IPS-NIHi7 (cell line): ENCODE data around the gene ACTR8.
A peak's percentile ranks its signal among the peaks of the same experiment; 100 is the strongest.

Experiments used
- DNase-seq: peaks from one replicate; pipeline ENCODE4 v3.0.0; 2012; ENCODE audit warnings: mixed read lengths; ENCODE audit errors: extremely low spot score

Gene ACTR8

GRCh38 chr3:53863145-53863544 is 18.8 kb downstream of the ACTR8 start:
- no peak for DNase-seq

GRCh38 chr3:53862241-53862640 is 19.7 kb downstream of the ACTR8 start:
- no peak for DNase-seq

- DNase-seq, result no peak
These were observed 21.8 kb downstream of the ACTR8 start for GRCh38 chr3:53860196-53860595.

GRCh38 chr3:53859178-53859577 is 22.8 kb downstream of the ACTR8 start:
- no peak for DNase-seq

GRCh38 chr3:53858096-53858741 is 23.7 kb downstream of the ACTR8 start:
- no peak for DNase-seq

GRCh38 chr3:53856964-53857363 is 25.0 kb downstream of the ACTR8 start:
- no peak for DNase-seq

- DNase-seq, result no peak
These were observed 31.1 kb downstream of the ACTR8 start for GRCh38 chr3:53850895-53851294.

- no peak for DNase-seq
These were observed 32.0 kb downstream of the ACTR8 start for GRCh38 chr3:53849916-53850315.

- DNase-seq, result no peak
These were observed 35.1 kb downstream of the ACTR8 start for GRCh38 chr3:53846851-53847155.

- peak; percentile 82 for DNase-seq
These were observed 35.7 kb downstream of the ACTR8 start, which contains the start of the genes CHDH and IL17RB for GRCh38 chr3:53846134-53846850. Gene CHDH, minus strand, starts transcription at chr3:53846419. Its CDS starts 22,411 bp downstream, at chr3:53824008. Gene IL17RB, plus strand, starts transcription at chr3:53846568. Its CDS starts 21 bp downstream, at chr3:53846589.

- DNase-seq, result peak; percentile 31
These were observed 36.1 kb downstream of the ACTR8 start for GRCh38 chr3:53845881-53846133.

GRCh38 chr3:53845103-53845880 is 36.7 kb downstream of the ACTR8 start:
- peak; percentile 79 for DNase-seq

- no peak for DNase-seq
These were observed 37.5 kb downstream of the ACTR8 start for GRCh38 chr3:53844262-53845102.

- DNase-seq, result no peak
These were observed 38.5 kb downstream of the ACTR8 start for GRCh38 chr3:53843195-53844177.

- peak; percentile 46 for DNase-seq
These were observed 39.3 kb downstream of the ACTR8 start for GRCh38 chr3:53842436-53843194.

- DNase-seq, result no peak
These were observed 40.7 kb downstream of the ACTR8 start for GRCh38 chr3:53841296-53841695.

GRCh38 chr3:53837331-53837730 is 44.6 kb downstream of the ACTR8 start:
- no peak for DNase-seq

GRCh38 chr3:53836084-53836872 is 45.7 kb downstream of the ACTR8 start:
- DNase-seq, result no peak

GRCh38 chr3:53835257-53835656 is 46.7 kb downstream of the ACTR8 start:
- no peak for DNase-seq
